ENCODE data around the gene MKKS.
A peak's percentile ranks its signal among the peaks of the same experiment; 100 is the strongest.

The MKKS gene

GRCh38 chr20:10375191-10375590 is 58.8 kb downstream of the MKKS start:
- Histone ChIP-seq H3K27ac (ENCODE audit: low read depth, low read length) (no peak overlapping the region), H3K36me3 (ENCODE audit: control insufficient read depth in 5 of 5, insufficient read depth in 5 of 5, low read length in 5 of 5) (no peaks in the 10 kb centered on the region), H3K9me3 (ENCODE audit: control insufficient read depth in 5 of 5, low read length in 5 of 5) (no peaks in the 10 kb centered on the region), H3K27me3 (ENCODE audit: control insufficient read depth in 5 of 5, insufficient read depth in 4 of 5, low read length in 5 of 5) (no peaks in the 10 kb centered on the region), H3K4me3 (ENCODE audit: low read depth in 1 of 5, low read length in 5 of 5) (no peak overlapping the region), H3K4me1 (ENCODE audit: control insufficient read depth in 5 of 5, insufficient read depth in 5 of 5, low read length in 5 of 5) (peaks cover 0 to 8% (median 6%) of the 10 kb centered on the region in 5 donors), H3K9ac (ENCODE audit: low read length in 5 of 5) (no peak overlapping the region)

GRCh38 chr20:10374036-10374435 is 60.0 kb downstream of the MKKS start:
- Histone ChIP-seq H3K36me3 (ENCODE audit: control insufficient read depth in 5 of 5, insufficient read depth in 5 of 5, low read length in 5 of 5) (no peaks in the 10 kb centered on the region), H3K9ac (ENCODE audit: low read length in 5 of 5) (no peak overlapping the region), H3K9me3 (ENCODE audit: control insufficient read depth in 5 of 5, low read length in 5 of 5) (no peaks in the 10 kb centered on the region), H3K27ac (ENCODE audit: low read depth, low read length) (no peak overlapping the region), H3K4me3 (ENCODE audit: low read depth in 1 of 5, low read length in 5 of 5) (no peak overlapping the region), H3K27me3 (ENCODE audit: control insufficient read depth in 5 of 5, insufficient read depth in 4 of 5, low read length in 5 of 5) (no peaks in the 10 kb centered on the region), H3K4me1 (ENCODE audit: control insufficient read depth in 5 of 5, insufficient read depth in 5 of 5, low read length in 5 of 5) (peaks cover 0 to 15% (median 12%) of the 10 kb centered on the region in 5 donors)

- H3K4me3 ChIP-seq (ENCODE audit: low read depth in 1 of 5, low read length in 5 of 5): no peak overlapping the region
- no peaks in the 10 kb centered on the region for H3K9me3 ChIP-seq (ENCODE audit: control insufficient read depth in 5 of 5, low read length in 5 of 5)
- no peaks in the 10 kb centered on the region for H3K27me3 ChIP-seq (ENCODE audit: control insufficient read depth in 5 of 5, insufficient read depth in 4 of 5, low read length in 5 of 5)
- H3K27ac ChIP-seq (ENCODE audit: low read depth, low read length): no peak overlapping the region
- H3K9ac ChIP-seq (ENCODE audit: low read length in 5 of 5): no peak overlapping the region
- H3K4me1 ChIP-seq (ENCODE audit: control insufficient read depth in 5 of 5, insufficient read depth in 5 of 5, low read length in 5 of 5): peaks cover 0 to 15% (median 12%) of the 10 kb centered on the region in 5 donors
- no peaks in the 10 kb centered on the region for H3K36me3 ChIP-seq (ENCODE audit: control insufficient read depth in 5 of 5, insufficient read depth in 5 of 5, low read length in 5 of 5)
Observed at GRCh38 chr20:10371467-10371866, 62.6 kb downstream of the MKKS start.

GRCh38 chr20:10370091-10370887 is 63.7 kb downstream of the MKKS start:
- H3K4me3 ChIP-seq (ENCODE audit: low read depth in 1 of 5, low read length in 5 of 5): no peak overlapping the region
- H3K9ac ChIP-seq (ENCODE audit: low read length in 5 of 5): no peak overlapping the region
- no peaks in the 10 kb centered on the region for H3K27me3 ChIP-seq (ENCODE audit: control insufficient read depth in 5 of 5, insufficient read depth in 4 of 5, low read length in 5 of 5)
- H3K9me3 ChIP-seq (ENCODE audit: control insufficient read depth in 5 of 5, low read length in 5 of 5): no peaks in the 10 kb centered on the region
- H3K36me3 ChIP-seq (ENCODE audit: control insufficient read depth in 5 of 5, insufficient read depth in 5 of 5, low read length in 5 of 5): no peaks in the 10 kb centered on the region
- peak overlapping the region; percentile 39 for H3K27ac ChIP-seq (ENCODE audit: low read depth, low read length)
- peaks cover 0 to 15% (median 12%) of the 10 kb centered on the region in 5 donors for H3K4me1 ChIP-seq (ENCODE audit: control insufficient read depth in 5 of 5, insufficient read depth in 5 of 5, low read length in 5 of 5)

GRCh38 chr20:10369723-10370090 is 64.3 kb downstream of the MKKS start:
- H3K36me3 ChIP-seq (ENCODE audit: control insufficient read depth in 5 of 5, insufficient read depth in 5 of 5, low read length in 5 of 5): no peaks in the 10 kb centered on the region
- H3K27me3 ChIP-seq (ENCODE audit: control insufficient read depth in 5 of 5, insufficient read depth in 4 of 5, low read length in 5 of 5): no peaks in the 10 kb centered on the region
- peaks cover 0 to 15% (median 12%) of the 10 kb centered on the region in 5 donors for H3K4me1 ChIP-seq (ENCODE audit: control insufficient read depth in 5 of 5, insufficient read depth in 5 of 5, low read length in 5 of 5)
- no peak overlapping the region for H3K4me3 ChIP-seq (ENCODE audit: low read depth in 1 of 5, low read length in 5 of 5)
- H3K9me3 ChIP-seq (ENCODE audit: control insufficient read depth in 5 of 5, low read length in 5 of 5): no peaks in the 10 kb centered on the region
- no peak overlapping the region for H3K9ac ChIP-seq (ENCODE audit: low read length in 5 of 5)
- H3K27ac ChIP-seq (ENCODE audit: low read depth, low read length): peak overlapping the region; percentile 39

- H3K36me3 ChIP-seq (ENCODE audit: control insufficient read depth in 5 of 5, insufficient read depth in 5 of 5, low read length in 5 of 5): no peaks in the 10 kb centered on the region
- H3K9ac ChIP-seq (ENCODE audit: low read length in 5 of 5): no peak overlapping the region
- H3K27me3 ChIP-seq (ENCODE audit: control insufficient read depth in 5 of 5, insufficient read depth in 4 of 5, low read length in 5 of 5): no peaks in the 10 kb centered on the region
- no peak overlapping the region for H3K27ac ChIP-seq (ENCODE audit: low read depth, low read length)
- H3K4me3 ChIP-seq (ENCODE audit: low read depth in 1 of 5, low read length in 5 of 5): no peak overlapping the region
- H3K4me1 ChIP-seq (ENCODE audit: control insufficient read depth in 5 of 5, insufficient read depth in 5 of 5, low read length in 5 of 5): peaks cover 0 to 15% (median 12%) of the 10 kb centered on the region in 5 donors
- H3K9me3 ChIP-seq (ENCODE audit: control insufficient read depth in 5 of 5, low read length in 5 of 5): no peaks in the 10 kb centered on the region
Observed at GRCh38 chr20:10368702-10369041, 65.3 kb downstream of the MKKS start.

GRCh38 chr20:10367943-10368701 is 65.9 kb downstream of the MKKS start:
- Histone ChIP-seq H3K4me1 (ENCODE audit: control insufficient read depth in 5 of 5, insufficient read depth in 5 of 5, low read length in 5 of 5) (peaks cover 0 to 15% (median 12%) of the 10 kb centered on the region in 5 donors), H3K27me3 (ENCODE audit: control insufficient read depth in 5 of 5, insufficient read depth in 4 of 5, low read length in 5 of 5) (no peaks in the 10 kb centered on the region), H3K27ac (ENCODE audit: low read depth, low read length) (no peak overlapping the region), H3K9me3 (ENCODE audit: control insufficient read depth in 5 of 5, low read length in 5 of 5) (no peaks in the 10 kb centered on the region), H3K4me3 (ENCODE audit: low read depth in 1 of 5, low read length in 5 of 5) (no peak overlapping the region), H3K36me3 (ENCODE audit: control insufficient read depth in 5 of 5, insufficient read depth in 5 of 5, low read length in 5 of 5) (no peaks in the 10 kb centered on the region), H3K9ac (ENCODE audit: low read length in 5 of 5) (no peak overlapping the region)

GRCh38 chr20:10367693-10367942 is 66.4 kb downstream of the MKKS start:
- Histone ChIP-seq H3K27ac (ENCODE audit: low read depth, low read length) (no peak overlapping the region), H3K4me3 (ENCODE audit: low read depth in 1 of 5, low read length in 5 of 5) (no peak overlapping the region), H3K27me3 (ENCODE audit: control insufficient read depth in 5 of 5, insufficient read depth in 4 of 5, low read length in 5 of 5) (no peaks in the 10 kb centered on the region)

GRCh38 chr20:10366898-10367692 is 66.9 kb downstream of the MKKS start:
- H3K4me3 ChIP-seq (ENCODE audit: low read depth in 1 of 5, low read length in 5 of 5): no peak overlapping the region
- H3K27ac ChIP-seq (ENCODE audit: low read depth, low read length): no peak overlapping the region
- peaks cover 0 to 15% (median 12%) of the 10 kb centered on the region in 5 donors for H3K4me1 ChIP-seq (ENCODE audit: control insufficient read depth in 5 of 5, insufficient read depth in 5 of 5, low read length in 5 of 5)
- no peak overlapping the region for H3K9ac ChIP-seq (ENCODE audit: low read length in 5 of 5)
- no peaks in the 10 kb centered on the region for H3K9me3 ChIP-seq (ENCODE audit: control insufficient read depth in 5 of 5, low read length in 5 of 5)
- H3K27me3 ChIP-seq (ENCODE audit: control insufficient read depth in 5 of 5, insufficient read depth in 4 of 5, low read length in 5 of 5): no peaks in the 10 kb centered on the region
- H3K36me3 ChIP-seq (ENCODE audit: control insufficient read depth in 5 of 5, insufficient read depth in 5 of 5, low read length in 5 of 5): no peaks in the 10 kb centered on the region

More at GRCh38 chr20:10367693-10367942, 66.4 kb downstream of the MKKS start:
- peaks cover 0 to 15% (median 12%) of the 10 kb centered on the region in 5 donors for H3K4me1 ChIP-seq (ENCODE audit: control insufficient read depth in 5 of 5, insufficient read depth in 5 of 5, low read length in 5 of 5)
- no peaks in the 10 kb centered on the region for H3K36me3 ChIP-seq (ENCODE audit: control insufficient read depth in 5 of 5, insufficient read depth in 5 of 5, low read length in 5 of 5)
- H3K9me3 ChIP-seq (ENCODE audit: control insufficient read depth in 5 of 5, low read length in 5 of 5): no peaks in the 10 kb centered on the region
- no peak overlapping the region for H3K9ac ChIP-seq (ENCODE audit: low read length in 5 of 5)

- no peak overlapping the region for H3K9ac ChIP-seq (ENCODE audit: low read length in 5 of 5)
- no peaks in the 10 kb centered on the region for H3K9me3 ChIP-seq (ENCODE audit: control insufficient read depth in 5 of 5, low read length in 5 of 5)
- peaks cover 0 to 9% (median 0%) of the 10 kb centered on the region in 5 donors for H3K4me1 ChIP-seq (ENCODE audit: control insufficient read depth in 5 of 5, insufficient read depth in 5 of 5, low read length in 5 of 5)
- H3K36me3 ChIP-seq (ENCODE audit: control insufficient read depth in 5 of 5, insufficient read depth in 5 of 5, low read length in 5 of 5): no peaks in the 10 kb centered on the region
- no peak overlapping the region for H3K27ac ChIP-seq (ENCODE audit: low read depth, low read length)
- H3K27me3 ChIP-seq (ENCODE audit: control insufficient read depth in 5 of 5, insufficient read depth in 4 of 5, low read length in 5 of 5): no peaks in the 10 kb centered on the region
- no peak overlapping the region for H3K4me3 ChIP-seq (ENCODE audit: low read depth in 1 of 5, low read length in 5 of 5)
Observed at GRCh38 chr20:10362674-10363073, 71.3 kb downstream of the MKKS start.

Data from subcutaneous abdominal adipose tissue (tissue), 5 donors.